ENCODE results near the gene PEX5L.
A peak's percentile ranks its signal among the peaks of the same experiment; 100 is the strongest.

The PEX5L gene

DNA sequence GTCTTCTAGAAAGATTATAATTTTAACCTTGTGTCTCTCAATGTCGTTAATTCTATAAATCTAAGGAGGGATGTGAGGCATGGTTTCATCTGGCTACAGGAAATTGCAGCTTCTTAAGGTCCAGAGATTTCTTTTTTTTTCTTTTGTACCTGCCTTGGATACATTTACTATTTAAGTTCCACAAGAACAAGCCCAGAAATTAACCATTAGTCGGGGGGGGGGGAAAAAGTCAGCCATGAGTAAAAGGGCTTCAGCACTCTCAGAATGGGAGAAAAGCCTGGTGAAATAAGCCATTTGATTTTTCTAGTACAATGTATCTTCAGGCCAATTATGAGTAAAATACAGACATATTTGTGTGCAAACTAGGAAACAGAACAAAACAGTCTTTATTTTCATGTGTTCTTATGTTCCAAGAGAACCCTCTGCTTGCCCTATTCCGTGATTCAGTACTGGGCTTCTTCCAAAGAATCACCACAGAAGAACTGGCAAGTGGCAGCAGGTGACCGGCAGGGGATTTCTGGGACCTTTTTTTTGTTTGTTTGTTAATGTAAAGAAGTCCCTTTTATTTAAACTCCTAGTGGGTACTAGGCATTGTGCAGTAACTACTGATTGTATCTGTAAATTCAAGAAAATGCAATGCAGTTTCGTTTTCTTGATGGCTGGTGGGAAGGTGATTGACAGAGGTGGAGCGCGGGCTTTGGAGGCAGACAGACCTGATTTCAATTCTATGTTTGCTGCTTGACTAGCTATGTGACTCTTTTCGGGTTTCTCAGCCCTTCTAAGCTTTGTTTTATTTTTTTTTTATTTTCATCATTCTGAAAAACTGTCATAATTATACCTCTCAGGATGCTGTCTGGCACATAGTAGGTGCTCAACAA lies 82.5 kb downstream of the PEX5L start:
- no peak for DNase-seq

DNA sequence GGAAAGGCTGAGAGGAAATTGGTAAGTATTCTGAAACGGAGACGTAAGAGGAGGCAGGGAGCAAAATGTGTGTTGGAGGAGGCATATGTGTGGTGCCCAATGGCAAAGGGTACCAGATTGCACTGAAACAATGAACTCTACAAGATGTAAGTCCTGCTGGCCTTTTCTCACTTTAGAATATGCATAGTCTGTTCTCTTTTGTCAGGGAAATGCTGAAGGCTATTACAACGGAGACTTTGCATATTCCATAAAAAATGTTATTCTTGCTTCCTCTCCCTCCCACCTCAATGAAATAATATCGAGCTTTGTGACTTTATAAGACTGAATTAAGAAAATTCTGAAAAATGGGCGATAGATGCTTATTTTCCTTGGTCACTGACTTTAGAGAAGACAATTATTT lies 85.9 kb downstream of the PEX5L start:
- no peak for DNase-seq

DNA sequence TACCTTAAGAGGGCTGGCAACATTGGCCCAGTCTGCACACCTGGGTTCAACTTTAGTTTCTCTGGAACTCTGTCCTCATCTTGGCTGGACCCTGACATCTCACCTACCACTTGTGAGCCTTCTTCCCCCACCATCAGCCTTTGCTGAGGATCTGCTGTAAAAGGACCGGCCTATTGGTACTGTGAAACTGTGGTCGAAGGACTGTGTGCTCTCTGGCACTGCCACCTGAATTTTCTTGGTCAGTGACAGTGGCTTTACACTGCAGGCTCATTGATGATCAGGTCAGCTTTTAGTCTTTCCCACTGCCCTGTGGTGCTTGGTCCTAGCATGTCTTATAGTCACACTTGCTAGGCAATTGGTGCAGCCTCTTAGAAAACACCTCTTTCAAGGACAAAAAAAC lies 86.9 kb downstream of the PEX5L start:
- DNase-seq, result no peak

DNA sequence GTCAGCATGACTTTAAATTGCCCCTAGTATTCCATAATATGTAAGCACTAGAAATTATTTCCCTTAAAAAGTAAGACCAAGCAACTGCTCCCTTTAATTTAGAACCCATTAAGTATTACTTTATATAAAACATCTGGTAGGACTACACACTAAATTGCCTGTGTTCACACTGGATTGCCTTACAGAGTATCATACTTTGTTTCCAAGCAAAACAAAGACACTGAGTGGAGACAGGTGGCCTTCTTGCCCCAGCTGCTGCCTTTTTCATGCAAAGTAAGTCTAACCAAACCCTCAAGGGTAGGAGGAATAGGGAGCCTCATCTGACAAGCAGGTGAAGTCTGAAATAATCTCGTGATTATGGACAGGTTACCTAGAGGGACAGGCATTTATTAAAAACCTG lies 87.3 kb downstream of the PEX5L start:
- peak; percentile 81 for DNase-seq

DNA sequence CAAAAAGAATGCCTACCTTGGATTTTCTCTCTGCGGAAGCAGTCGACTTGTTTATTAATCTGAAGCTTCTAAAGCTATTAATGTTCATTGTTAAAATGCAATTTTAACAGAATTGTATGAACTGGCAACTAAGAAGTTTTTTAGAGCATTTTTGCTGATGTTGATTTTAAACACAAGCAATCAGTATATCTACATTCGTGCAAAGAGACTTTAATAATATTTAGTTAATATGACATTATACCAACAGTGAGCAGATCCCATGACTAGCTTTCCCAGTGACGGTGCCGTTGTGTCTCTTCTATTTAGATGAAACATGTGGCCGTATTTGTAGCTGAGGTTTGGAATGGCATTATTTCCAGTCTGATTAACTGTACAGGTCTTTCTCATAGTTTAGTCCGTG lies 88.0 kb downstream of the PEX5L start:
- no peak for DNase-seq

DNA sequence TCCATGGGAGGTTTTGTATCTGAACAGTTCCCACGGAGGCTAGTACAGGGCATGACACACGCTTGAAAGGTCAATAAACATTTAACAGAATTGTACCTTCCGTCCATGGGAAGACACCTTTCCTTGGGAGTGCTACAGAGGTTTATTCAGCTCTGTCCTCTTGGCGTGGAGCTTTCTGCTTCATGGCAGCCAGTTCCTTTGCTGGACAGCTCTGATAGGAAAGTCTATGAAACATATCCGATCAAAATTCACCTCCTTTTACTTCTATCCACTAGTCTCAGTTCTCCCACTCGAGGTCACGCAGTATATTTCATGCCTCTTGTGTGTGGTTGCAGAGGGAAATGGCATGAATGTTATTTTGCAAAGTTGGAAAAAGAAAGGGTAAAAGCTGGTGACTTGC lies 91.2 kb downstream of the PEX5L start:
- no peak for DNase-seq

DNA sequence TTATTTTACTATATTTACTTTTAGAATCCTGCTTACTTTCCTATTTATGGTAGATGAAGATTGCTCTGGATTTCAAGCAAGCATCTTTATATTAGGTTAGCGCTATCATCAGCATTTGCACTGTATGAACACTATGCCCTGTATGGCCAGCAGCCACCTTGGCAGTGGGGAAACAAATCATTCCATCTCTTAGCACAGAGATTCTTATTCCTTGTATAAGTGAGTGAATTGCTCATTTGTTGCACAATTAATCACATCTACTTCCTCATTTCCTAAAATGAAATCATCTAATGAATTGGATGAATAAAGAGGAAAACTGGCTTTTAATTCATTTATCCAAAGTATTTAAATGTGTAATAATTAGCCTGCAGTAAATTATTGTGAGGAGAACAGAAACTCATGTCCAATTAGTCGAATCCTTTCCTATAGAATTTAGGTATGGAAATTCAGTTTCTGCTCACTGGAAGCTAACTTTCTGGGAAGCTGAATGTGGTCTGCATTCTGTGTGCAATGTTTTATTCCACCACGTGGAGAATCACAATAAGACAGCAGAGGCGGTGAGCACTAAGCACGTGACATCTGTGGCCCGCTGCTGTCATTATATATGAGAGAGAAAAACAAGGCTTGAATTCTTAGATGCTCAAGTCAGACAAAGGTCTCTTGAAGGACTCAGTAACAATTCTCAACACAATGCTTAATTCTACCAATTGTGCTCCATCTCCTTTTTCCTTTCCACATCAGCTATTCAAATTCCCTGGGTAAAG lies 93.4 kb downstream of the PEX5L start:
- no peak for DNase-seq

DNA sequence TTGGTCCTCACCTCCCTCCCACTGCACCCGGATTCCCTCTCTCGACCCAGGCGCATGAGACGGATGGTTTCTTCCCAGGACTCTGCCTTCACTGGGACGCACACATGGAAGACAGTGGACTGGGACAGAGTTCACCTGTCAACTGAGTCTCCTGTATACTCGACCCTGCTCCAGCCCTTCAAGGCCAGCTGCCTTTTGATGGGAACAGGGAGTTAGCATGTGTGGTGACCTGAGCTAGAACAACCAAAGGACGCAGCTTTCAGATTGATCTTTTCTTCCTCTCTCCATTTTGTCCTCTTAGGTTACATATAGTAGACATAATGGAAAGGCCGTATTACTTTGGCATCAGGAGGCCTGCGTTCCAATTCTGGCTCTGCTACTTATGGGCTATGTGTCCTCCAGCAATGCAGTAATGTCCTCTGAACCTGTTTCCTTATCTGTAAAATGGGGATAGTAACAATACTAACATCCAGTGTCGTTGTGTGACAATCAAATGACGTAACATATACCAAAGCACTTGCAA lies 94.1 kb downstream of the PEX5L start:
- no peak for DNase-seq

DNA sequence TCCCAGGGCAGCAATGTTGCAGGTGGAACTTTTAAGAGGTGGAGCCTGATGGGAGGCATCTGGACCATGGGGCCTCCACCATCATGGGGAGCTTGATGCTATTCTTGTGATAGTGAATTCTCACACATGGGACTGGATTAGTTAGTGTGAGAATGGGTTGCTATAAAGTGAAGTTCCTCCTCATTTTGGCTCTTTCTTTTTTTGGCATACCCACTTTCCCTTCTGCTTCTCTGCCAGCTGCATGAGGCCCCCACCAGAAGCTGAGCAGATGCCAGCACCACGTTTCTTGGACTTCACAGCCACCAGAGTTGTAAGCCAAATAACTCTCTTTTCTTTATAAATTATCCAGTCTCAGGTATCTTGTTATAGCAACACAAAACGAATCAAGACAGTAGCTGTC lies 101.0 kb downstream of the PEX5L start:
- DNase-seq, result no peak

DNA sequence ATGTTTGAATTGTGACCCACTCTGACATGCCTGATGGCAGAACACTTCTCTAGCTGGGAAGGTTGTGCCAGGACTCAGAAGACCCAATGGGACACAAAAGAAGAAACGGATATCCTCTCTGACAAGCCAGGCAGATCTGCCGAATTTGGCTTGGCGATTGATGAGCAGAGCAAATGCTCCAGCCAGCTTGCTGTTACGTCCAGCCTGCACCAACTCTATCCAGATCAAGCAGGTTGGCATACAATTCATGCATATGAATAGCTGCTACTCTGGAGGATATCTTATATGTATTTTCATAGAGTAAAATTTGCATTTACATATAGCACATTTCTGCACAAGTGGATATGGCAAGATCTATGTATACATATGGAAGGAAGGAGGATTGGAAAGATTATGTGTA lies 102.8 kb downstream of the PEX5L start:
- DNase-seq, result no peak

DNA sequence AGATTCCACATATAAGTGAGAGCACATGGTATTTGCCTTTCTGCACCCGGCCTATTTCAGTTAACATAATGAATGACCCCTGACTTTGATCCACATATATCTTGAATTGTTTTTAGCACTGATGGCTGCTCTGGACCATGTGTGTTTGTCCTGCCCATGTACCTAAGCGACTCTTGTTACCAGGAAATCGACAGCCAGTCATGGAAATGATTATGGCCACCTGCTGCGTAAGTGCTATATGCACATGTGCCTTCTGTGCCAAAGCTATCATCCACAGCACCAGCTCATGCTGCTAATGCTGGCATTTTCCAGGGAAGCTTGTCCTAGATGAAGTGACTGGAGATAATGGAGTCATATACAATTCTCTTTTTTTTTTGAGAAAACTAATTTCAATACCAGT lies 103.7 kb downstream of the PEX5L start:
- DNase-seq, result no peak

DNA sequence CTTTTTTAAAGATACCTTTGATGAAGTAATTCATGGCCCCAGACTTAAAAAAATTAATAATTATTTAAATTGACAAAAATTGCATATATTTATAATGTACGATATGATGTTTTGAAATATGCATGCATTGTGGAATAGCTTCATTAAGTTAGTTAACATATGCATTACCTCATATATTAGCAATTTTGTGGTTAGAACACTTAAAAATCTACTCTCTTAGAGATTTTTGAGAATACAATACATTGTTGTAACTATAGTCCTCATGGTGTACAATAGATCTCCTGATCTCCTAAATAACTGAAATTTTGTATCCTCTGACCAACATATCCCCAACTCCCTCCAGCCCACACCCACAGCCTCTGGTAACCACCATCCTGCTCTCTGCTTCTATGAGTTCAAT lies 104.1 kb downstream of the PEX5L start:
- no peak for DNase-seq

DNA sequence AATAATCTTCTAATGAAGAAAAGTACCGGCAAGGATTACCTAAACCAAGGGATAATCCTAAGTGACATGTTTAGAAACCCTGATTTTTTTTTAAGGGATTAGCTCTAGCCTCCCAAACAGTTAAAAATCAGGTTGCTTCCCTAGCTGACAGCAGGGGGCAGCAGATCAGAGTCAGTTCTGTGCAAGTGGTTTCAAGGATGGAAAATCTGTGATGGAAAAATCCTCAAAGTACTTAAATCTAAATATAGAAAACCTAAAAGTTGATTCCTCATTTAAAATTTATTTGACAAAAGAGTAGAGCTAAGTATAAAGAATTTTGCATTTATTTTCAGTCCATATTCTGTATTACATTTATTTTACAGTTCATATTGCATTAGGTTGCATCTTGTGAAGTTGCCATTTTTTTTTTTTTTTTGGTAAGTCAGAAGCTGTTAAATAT lies 107.6 kb downstream of the PEX5L start:
- DNase-seq, result peak; percentile 75

DNA sequence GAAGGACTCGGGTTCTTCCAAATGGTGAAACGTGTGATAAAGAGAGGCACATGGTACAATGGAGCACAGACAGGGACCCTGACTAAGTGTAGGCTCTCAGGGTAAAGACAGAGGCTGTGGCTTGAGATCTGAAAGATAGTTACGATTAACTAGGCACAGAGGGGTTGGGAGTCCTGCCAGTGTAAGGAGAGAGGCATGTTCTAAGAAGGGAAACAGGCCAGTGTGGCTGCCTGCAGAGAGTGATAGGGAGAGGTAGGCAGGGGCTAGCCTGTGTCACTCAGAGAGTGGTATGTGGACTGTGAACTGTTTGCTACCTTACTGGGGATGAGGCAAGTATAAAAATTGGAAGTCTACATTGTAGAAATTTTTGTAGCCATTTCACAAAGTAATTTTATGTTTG lies 109.5 kb downstream of the PEX5L start:
- no peak for DNase-seq

DNA sequence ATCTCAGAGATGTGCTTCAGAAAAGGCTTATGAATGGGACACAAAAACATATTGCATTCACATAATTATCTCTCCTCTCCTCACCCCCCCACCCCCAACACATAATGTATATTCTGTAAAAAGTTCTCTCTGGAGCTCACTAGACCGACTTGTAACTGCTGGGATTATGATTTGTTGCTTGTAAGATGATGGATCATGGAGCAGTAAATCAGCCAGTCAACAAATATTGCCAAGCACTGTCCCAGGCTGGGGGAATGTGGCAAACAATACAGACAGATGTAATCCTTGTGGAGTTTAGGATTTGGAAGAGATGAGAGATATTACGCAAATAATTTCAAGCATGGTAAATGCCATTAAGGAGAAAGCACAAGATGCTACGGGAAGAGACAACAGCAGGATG lies 114.8 kb downstream of the PEX5L start:
- DNase-seq, result no peak

DNA sequence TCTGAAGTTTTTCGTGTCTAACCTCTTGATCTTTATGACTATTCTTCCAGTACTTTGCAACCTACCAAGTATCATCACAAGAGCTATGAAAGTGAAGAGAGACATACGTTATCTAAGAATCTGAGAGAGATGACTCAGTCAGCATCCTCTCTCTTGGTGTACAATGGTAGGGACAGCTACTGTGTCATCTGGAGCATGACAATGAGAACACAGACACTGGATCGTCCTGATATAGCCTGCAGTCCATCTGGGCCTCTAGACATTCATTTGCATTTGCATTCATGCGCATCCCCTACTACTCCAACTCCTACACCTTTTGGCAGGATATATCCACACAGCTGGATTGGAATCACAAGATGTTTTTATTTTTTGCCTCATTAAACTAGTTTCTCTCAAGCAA lies 115.2 kb downstream of the PEX5L start:
- no peak for DNase-seq

DNA sequence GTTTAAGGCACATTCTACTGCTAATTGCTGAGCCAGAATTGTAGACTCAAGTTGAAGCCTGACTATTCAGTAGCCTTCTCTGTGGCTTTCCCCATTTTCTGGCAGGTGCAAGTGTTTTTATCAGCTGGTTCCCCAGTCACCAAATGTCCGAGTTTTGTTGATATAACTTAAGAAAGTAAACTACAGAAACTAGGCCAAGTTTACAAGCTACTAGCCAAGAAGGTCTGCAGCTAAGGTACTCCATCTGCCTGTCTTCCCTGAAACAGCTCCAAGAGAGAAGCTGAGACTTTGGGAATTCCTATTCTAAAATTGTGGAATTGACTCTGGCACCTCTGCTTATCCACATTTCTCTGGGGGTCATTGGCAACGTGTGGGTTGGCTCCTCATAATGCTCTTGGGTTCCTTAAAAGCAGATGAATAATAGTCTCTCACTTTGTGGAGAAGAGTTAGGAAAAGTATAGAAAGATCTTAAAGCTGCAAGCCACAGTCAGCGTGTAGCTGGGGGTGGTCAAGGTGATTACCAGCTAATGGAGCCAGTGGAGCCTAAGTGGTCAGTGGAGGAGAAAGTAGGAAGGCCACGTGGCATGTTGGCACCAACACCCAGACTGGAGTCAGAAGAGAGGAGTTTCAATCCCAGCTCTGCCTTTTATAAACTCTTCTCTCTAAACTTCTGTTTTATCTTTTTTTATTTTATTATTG lies 128.8 kb downstream of the PEX5L start:
- DNase-seq, result no peak

DNA sequence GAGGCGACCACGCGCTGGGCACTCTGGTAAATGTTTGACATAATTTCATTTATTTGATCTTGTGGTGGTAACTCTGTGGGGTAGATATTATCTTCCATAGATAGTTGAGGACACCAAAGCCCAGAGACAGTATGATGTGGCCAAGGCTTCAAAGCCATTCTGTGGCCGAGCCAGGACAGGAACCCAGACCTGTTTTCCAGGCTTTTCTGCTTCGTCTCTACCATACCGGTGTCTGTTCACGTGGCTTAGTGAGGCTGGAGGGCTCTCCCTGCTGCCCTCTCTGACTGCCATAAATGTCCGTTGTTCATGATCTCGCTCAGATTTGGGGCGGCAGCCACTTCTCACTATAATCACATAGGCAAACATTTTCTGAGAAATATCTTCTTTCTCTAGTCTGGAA lies 134.7 kb downstream of the PEX5L start:
- DNase-seq, result no peak

DNA sequence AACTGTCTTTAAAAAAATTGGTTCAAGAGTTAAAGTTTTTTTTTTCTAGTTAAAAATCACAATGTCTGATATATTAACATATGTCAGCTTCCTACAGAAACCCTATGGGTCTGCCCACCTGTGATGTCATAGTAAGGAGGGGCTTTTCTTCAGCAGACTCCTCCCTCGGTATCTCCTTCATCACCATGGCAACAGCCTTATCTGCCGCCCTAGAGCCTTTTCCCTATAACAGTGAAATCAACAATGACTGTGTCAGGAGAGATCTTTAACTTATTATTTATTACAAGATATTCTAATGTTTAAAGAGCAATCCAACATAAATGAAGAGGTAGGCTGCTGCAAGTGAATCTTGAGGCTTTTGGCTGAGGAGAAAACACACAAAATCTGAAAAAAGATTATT lies 138.7 kb downstream of the PEX5L start:
- DNase-seq, result peak; percentile 84

DNA sequence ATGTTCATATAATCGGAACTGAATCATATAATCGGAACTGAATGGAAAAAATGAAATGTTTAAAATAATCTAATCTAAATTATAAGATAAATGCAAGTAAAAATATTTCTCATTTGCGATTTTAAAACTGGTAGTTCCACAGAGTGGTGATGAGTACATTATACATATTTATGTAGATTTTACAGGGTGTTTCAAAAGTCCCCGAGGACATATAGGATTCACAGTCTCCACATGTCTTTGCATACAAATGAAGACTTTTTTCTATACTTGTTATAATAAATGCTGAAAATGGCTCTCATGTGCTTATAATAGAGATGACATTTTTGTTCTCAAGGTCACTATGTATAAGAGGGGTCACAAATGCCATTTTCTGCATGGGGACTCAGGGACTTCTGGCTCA lies 139.5 kb downstream of the PEX5L start:
- DNase-seq, result no peak

DNA sequence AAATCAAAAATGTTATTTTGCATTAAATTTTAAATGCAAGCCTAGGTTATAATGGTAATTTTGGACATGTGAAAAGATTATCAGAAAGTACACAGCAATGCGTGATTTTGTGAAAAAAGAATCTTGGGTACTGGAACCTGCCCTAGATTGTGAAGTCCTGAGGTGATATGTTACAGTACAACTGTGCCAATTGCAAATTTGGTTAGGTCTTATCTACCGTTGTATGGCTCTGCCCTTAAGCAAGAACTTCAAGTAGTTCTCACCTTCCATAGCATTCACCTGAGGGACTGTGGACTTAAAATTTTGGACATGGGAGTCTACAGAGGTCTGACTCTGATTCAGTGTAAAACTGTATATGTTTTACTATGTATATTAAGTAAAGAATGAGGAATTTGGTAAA lies 140.2 kb downstream of the PEX5L start:
- no peak for DNase-seq

DNA sequence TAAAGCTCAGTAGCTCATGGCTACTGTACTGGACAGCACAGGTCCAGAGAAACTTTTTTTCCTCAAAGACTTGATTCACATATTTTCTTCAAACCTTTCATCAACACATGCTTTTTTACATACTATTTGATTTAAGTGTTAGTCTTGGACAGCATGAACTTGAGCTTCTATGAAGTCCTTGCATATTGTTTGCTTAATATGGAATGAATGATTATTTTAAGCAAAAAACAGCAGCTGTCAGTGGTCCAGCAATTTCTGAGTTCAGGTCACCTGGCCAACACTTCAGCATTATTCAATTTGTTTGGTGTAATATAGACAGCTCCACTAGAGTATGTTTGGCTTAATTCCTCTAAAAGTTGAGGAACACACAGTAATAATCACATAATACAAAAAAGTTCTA lies 141.4 kb downstream of the PEX5L start:
- DNase-seq, result no peak

DNA sequence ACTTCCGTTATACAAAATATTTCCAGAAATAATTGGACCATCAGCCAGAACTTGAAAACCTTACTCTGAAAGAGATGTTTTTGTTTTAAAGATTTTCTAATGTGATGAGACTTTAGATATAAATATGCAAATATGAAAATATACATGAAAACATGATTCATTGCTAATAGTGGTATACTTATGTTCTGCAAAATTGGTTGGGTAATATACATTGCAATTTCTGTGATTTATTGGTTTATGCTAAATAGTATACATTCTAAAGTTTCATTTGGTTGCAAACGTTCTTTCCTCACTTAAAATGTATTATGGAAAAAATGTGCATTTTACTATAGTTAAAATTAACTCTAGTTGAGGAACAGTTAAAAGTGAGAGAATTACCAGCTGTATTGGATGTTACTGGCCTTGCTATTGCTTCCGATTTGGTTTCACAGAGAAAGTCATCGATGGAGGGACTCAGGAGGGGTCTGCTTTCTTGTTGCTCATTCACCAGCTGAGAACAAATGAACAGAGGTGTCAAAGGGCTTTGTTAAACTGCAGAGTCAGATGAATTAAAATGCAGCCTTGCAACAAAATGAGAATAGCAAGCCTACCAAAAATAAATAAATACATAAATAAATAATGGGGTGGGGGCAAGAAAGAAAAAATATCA lies 149.3 kb downstream of the PEX5L start:
- DNase-seq, result no peak
